Mesangial cell (primary cell): ENCODE data around the gene LRRC74A. TPM values are rescaled to one million over a fixed set of nuclear protein-coding genes. Genes with fewer than 3 reads are reported as not detected.

Experiments used
- total RNA-seq: library from RNA; depleted of rRNA; stranded (reverse); fragments of >200 nt; gene quantifications from 2 replicates; pipeline ENCODE4 v1.2.3, GENCODE V29; 2015

Gene LRRC74A
- not detected in 2 replicates for total RNA-seq

GRCh38 chr14:76826122-76826521, at the start of gene LRRC74A:
LRRC74A (plus strand) TSS chr14:76826408; CDS start chr14:76826698, 290 bp downstream.

DNA sequence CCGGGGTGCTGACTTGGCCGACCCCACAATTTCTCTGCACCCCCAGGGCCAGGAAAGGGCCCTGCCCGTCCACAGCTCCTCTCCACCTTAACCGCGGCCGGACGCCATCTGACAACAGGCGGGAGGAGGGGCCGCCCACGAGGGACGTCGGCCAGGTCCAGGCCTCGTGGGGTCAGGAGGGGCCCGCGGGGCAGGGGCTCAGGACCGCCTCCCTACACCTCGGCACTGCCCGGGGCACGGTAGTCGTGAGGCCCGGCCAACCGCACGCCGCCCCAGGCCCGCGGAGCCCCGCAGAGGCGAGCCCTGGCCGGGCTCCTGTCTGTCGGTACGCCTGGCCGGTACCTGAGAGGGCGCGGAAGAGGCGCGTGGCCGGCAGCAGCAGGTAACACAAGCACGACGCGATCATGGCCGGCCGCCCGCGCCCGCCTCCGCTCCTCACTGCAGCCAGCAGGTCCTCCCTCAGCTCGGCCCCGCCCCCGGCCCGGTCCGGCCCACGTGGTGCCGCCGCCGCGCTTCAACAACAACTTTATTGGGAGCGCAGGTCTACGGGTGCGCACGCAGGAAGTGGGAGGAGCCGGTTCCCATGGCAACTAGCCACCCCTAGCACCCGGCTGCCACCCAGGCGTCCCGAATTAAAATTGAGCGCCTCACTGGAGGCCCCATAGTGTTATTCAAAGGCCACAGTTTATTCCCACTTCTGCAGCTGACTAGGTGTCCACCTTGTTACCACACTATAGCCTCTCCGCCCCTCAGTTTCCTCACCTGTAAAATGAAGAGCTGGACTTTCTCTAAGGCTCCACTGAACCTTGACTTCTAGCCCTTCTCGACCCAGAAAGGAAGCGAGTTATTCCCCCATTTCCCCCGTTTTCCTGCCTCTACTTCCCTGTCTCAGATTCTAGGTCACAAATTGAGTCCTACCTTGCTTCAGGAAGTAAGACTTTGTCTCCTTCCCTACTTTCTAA, 13.5 kb upstream of the LRRC74A start, which contains the start of gene ANGEL1:
Gene ANGEL1 (minus strand): TSS at position 461 of the 962 bp plus-strand sequence. CDS start 55 bp downstream, at position 406.

Other genes starting within 250 kb of the LRRC74A start
- gene VASH1, start 64.9 kb upstream of the LRRC74A start, total RNA-seq: 3.7 and 20.4 TPM in 2 replicates
- gene ANGEL1, start 13.5 kb upstream of the LRRC74A start, total RNA-seq: 6.4 and 11.4 TPM in 2 replicates
- 61.4 and 95.6 TPM in 2 replicates for gene IRF2BPL, start 202.3 kb downstream of the LRRC74A start, total RNA-seq